H1 (cell line): ENCODE measurements around the gene PHF23.
A peak's percentile ranks its signal among the peaks of the same experiment; 100 is the strongest.

Source experiments
- JUN ChIP-seq: IDR thresholded peaks from 2 replicates; pipeline ENCODE4 v1.6.1; 2011; ENCODE audit warnings: low read depth, mild to moderate bottlenecking, improper control_type of control experiment, low read length
- SIRT6 ChIP-seq: IDR thresholded peaks from one replicate; pipeline ENCODE4 v1.7.1; 2012; ENCODE audit warnings: low read length, inconsistent platforms
- TBP ChIP-seq: IDR thresholded peaks from 2 replicates; pipeline ENCODE4 v1.6.1; 2011; ENCODE audit warnings: low read depth, low read length, improper control_type of control experiment

- no peak for TF ChIP-seq SIRT6
- TF ChIP-seq TBP: peak; percentile 97
- TF ChIP-seq JUN: no peak
Observed at GRCh38 chr17:7262192-7262934, 23.1 kb upstream of the PHF23 start, which contains the start of gene CLDN7.
